HepG2 (cell line): ENCODE results near the gene DAGLB. TPM values are rescaled to one million over a fixed set of nuclear protein-coding genes. Genes with fewer than 3 reads are reported as not detected.

Experiments
- CEBPB ChIP-seq: IDR thresholded peaks from 2 replicates; pipeline ENCODE4 v1.6.1; 2011; ENCODE audit warnings: low read depth, low read length, improper control_type of control experiment, borderline replicate concordance
- ELF4 ChIP-seq: sonication (generic); formaldehyde crosslinking; IDR thresholded peaks from 2 replicates; pipeline ENCODE4 v1.5.0; 2020; ENCODE audit warnings: missing genetic modification reagents, mild to moderate bottlenecking, moderate library complexity, borderline replicate concordance
- HNF4G ChIP-seq, 2 experiments: sonication (generic) in 1 of 2; formaldehyde crosslinking in 1 of 2; IDR thresholded peaks; 2 replicates each; pipeline versions ENCODE4 v1.4.0 to v1.6.1; 2011 to 2020; ENCODE audit warnings: borderline replicate concordance in 2 of 2, low read depth in 2 of 2, mild to moderate bottlenecking in 2 of 2, low read length in 1 of 2, missing genetic modification reagents in 1 of 2, moderate library complexity in 1 of 2
- KAT2B ChIP-seq: fragments of 150-350 bp; IDR thresholded peaks from 2 replicates; pipeline ENCODE4 v1.6.1; 2014; ENCODE audit warnings: low read depth, low read length, borderline replicate concordance
- POLR2A ChIP-seq, 2 experiments: IDR thresholded peaks; 2 replicates each; pipeline ENCODE4 v1.6.1; 2011; ENCODE audit warnings: low read depth in 2 of 2, low read length in 2 of 2, mild to moderate bottlenecking in 1 of 2, moderate library complexity in 1 of 2; ENCODE audit not compliant: insufficient read depth in 1 of 2
- RFXAP ChIP-seq: sonication (generic); formaldehyde crosslinking; IDR thresholded peaks from 2 replicates; pipeline ENCODE4 v1.4.0; 2020; ENCODE audit warnings: missing genetic modification reagents, borderline replicate concordance
- SIN3A ChIP-seq: IDR thresholded peaks from 2 replicates; pipeline ENCODE4 v1.6.1; 2011; ENCODE audit warnings: low read depth, mild to moderate bottlenecking, control low read depth, low read length, borderline replicate concordance
- ZFP36L1 ChIP-seq: sonication (generic); formaldehyde crosslinking; IDR thresholded peaks from 2 replicates; pipeline ENCODE4 v1.8.0; 2022; ENCODE audit warnings: mild to moderate bottlenecking, missing genetic modification reagents, moderate library complexity
- ZNF138 ChIP-seq: sonication (generic); formaldehyde crosslinking; IDR thresholded peaks from 2 replicates; pipeline ENCODE4 v1.5.0; 2020; ENCODE audit warnings: mild to moderate bottlenecking, low read depth, missing genetic modification reagents
- ZNF337 ChIP-seq: sonication (generic); formaldehyde crosslinking; IDR thresholded peaks from 2 replicates; pipeline ENCODE4 v1.5.1; 2020; ENCODE audit warnings: missing genetic modification reagents, low read depth, mild to moderate bottlenecking, borderline replicate concordance
- ZNF788 ChIP-seq: sonication (generic); formaldehyde crosslinking; IDR thresholded peaks from 2 replicates; pipeline ENCODE4 v1.5.0; 2020; ENCODE audit warnings: mild to moderate bottlenecking, missing genetic modification reagents, borderline replicate concordance
- polyA plus RNA-seq, 8 experiments: library from polyadenylated mRNA; depleted of rRNA in 3 of 8; stranded (reverse) in 7 of 8; unstranded in 1 of 8; fragments of >200 nt; fragmentation: Illumina TruSeq in 4 of 8; extraction: Trizol in 4 of 8; gene quantifications; 2 replicates each; pipeline versions ENCODE4 v1.2.1 to v1.2.3, GENCODE V29; 2011 to 2016; ENCODE audit warnings: low read depth in 4 of 8, missing spikeins in 1 of 8, mixed read lengths in 1 of 8; ENCODE audit not compliant: insufficient read depth in 1 of 8
- total RNA-seq, 5 experiments: library from RNA; depleted of rRNA; stranded (reverse); fragments of >200 nt; fragmentation: Illumina TruSeq; extraction: Trizol; gene quantifications; 2 replicates each; pipeline ENCODE4 v1.2.3, GENCODE V29; 2016; ENCODE audit warnings: low read depth in 1 of 5
- TF ChIP-seq, protein P1 (sequence below): IDR thresholded peaks from 2 replicates; pipeline ENCODE4 v1.6.1; 2016; ENCODE audit warnings: low read depth, missing genetic modification reagents, missing compliant biosample characterization
- TF ChIP-seq, protein P2 (sequence below): sonication (generic); formaldehyde crosslinking; IDR thresholded peaks from 2 replicates; pipeline ENCODE4 v1.4.0; 2020; ENCODE audit warnings: missing genetic modification reagents
- TF ChIP-seq, protein P3 (sequence below): sonication (generic); formaldehyde crosslinking; IDR thresholded peaks from 2 replicates; pipeline ENCODE4 v1.5.1; 2020; ENCODE audit warnings: mild to moderate bottlenecking, missing genetic modification reagents, moderate library complexity

The DAGLB gene
- total and polyA plus RNA-seq, 2 of the 13 experiments (the other 11 are each of a cell fraction or from before 2014, with no cell fraction given), result 7.9 to 9.8 TPM

DNA sequence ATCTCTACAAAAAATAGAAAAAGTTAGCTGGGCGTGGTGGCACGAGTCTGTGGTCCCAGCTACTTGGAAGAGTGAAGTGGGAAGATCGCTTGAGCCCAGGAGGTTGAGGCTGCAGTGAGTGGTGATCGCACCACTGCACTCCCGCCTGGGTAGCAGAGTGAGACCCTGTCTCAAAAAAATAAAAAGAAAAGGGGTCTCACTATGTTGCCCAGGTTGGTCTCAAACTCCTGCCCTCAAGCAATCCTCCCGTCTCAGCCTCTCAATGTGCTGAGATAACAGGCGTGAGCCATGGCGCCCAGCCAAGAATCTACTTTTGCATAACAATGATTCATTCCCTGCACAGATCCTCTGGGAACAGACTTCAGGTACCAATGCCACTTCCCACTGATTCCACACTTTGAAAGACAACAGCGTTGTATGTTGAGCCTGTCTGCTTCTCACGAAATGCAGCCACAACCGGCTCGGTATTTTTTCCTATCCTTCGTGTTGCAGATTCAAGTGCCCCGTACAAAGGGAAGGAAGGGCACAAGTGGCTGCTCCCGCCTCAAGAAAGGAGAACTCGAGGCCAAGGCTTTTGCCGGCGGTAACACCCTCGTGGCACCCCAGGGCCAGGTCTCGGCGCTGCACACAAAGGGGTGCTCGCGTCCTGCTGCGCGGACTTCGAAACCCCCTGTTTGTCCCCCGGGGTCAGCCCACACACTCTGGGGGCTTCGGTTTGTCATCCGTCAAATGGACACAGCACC is 745 bp downstream of the DAGLB start (continued):
- TF ChIP-seq HNF4G (IDR thresholded peaks at IDR 0.05; ENCODE audit: borderline replicate concordance, low read depth, low read length), result no peak
- no peak for TF ChIP-seq HNF4G (CRISPR knock-in tag; IDR thresholded peaks at IDR 0.05; ENCODE audit: borderline replicate concordance, low read depth)
- TF ChIP-seq RFXAP, result no peak
- TF ChIP-seq, protein P1, sequence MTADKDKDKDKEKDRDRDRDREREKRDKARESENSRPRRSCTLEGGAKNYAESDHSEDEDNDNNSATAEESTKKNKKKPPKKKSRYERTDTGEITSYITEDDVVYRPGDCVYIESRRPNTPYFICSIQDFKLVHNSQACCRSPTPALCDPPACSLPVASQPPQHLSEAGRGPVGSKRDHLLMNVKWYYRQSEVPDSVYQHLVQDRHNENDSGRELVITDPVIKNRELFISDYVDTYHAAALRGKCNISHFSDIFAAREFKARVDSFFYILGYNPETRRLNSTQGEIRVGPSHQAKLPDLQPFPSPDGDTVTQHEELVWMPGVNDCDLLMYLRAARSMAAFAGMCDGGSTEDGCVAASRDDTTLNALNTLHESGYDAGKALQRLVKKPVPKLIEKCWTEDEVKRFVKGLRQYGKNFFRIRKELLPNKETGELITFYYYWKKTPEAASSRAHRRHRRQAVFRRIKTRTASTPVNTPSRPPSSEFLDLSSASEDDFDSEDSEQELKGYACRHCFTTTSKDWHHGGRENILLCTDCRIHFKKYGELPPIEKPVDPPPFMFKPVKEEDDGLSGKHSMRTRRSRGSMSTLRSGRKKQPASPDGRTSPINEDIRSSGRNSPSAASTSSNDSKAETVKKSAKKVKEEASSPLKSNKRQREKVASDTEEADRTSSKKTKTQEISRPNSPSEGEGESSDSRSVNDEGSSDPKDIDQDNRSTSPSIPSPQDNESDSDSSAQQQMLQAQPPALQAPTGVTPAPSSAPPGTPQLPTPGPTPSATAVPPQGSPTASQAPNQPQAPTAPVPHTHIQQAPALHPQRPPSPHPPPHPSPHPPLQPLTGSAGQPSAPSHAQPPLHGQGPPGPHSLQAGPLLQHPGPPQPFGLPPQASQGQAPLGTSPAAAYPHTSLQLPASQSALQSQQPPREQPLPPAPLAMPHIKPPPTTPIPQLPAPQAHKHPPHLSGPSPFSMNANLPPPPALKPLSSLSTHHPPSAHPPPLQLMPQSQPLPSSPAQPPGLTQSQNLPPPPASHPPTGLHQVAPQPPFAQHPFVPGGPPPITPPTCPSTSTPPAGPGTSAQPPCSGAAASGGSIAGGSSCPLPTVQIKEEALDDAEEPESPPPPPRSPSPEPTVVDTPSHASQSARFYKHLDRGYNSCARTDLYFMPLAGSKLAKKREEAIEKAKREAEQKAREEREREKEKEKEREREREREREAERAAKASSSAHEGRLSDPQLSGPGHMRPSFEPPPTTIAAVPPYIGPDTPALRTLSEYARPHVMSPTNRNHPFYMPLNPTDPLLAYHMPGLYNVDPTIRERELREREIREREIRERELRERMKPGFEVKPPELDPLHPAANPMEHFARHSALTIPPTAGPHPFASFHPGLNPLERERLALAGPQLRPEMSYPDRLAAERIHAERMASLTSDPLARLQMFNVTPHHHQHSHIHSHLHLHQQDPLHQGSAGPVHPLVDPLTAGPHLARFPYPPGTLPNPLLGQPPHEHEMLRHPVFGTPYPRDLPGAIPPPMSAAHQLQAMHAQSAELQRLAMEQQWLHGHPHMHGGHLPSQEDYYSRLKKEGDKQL (CRISPR knock-in tag), result no peak
- TF ChIP-seq KAT2B, result no peak
- TF ChIP-seq, protein P2, sequence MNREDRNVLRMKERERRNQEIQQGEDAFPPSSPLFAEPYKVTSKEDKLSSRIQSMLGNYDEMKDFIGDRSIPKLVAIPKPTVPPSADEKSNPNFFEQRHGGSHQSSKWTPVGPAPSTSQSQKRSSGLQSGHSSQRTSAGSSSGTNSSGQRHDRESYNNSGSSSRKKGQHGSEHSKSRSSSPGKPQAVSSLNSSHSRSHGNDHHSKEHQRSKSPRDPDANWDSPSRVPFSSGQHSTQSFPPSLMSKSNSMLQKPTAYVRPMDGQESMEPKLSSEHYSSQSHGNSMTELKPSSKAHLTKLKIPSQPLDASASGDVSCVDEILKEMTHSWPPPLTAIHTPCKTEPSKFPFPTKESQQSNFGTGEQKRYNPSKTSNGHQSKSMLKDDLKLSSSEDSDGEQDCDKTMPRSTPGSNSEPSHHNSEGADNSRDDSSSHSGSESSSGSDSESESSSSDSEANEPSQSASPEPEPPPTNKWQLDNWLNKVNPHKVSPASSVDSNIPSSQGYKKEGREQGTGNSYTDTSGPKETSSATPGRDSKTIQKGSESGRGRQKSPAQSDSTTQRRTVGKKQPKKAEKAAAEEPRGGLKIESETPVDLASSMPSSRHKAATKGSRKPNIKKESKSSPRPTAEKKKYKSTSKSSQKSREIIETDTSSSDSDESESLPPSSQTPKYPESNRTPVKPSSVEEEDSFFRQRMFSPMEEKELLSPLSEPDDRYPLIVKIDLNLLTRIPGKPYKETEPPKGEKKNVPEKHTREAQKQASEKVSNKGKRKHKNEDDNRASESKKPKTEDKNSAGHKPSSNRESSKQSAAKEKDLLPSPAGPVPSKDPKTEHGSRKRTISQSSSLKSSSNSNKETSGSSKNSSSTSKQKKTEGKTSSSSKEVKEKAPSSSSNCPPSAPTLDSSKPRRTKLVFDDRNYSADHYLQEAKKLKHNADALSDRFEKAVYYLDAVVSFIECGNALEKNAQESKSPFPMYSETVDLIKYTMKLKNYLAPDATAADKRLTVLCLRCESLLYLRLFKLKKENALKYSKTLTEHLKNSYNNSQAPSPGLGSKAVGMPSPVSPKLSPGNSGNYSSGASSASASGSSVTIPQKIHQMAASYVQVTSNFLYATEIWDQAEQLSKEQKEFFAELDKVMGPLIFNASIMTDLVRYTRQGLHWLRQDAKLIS (CRISPR knock-in tag), result no peak
- TF ChIP-seq, protein P3, sequence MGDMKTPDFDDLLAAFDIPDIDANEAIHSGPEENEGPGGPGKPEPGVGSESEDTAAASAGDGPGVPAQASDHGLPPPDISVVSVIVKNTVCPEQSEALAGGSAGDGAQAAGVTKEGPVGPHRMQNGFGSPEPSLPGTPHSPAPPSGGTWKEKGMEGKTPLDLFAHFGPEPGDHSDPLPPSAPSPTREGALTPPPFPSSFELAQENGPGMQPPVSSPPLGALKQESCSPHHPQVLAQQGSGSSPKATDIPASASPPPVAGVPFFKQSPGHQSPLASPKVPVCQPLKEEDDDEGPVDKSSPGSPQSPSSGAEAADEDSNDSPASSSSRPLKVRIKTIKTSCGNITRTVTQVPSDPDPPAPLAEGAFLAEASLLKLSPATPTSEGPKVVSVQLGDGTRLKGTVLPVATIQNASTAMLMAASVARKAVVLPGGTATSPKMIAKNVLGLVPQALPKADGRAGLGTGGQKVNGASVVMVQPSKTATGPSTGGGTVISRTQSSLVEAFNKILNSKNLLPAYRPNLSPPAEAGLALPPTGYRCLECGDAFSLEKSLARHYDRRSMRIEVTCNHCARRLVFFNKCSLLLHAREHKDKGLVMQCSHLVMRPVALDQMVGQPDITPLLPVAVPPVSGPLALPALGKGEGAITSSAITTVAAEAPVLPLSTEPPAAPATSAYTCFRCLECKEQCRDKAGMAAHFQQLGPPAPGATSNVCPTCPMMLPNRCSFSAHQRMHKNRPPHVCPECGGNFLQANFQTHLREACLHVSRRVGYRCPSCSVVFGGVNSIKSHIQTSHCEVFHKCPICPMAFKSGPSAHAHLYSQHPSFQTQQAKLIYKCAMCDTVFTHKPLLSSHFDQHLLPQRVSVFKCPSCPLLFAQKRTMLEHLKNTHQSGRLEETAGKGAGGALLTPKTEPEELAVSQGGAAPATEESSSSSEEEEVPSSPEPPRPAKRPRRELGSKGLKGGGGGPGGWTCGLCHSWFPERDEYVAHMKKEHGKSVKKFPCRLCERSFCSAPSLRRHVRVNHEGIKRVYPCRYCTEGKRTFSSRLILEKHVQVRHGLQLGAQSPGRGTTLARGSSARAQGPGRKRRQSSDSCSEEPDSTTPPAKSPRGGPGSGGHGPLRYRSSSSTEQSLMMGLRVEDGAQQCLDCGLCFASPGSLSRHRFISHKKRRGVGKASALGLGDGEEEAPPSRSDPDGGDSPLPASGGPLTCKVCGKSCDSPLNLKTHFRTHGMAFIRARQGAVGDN (CRISPR knock-in tag), result 0 out of 2 replicates have a peak, but pooled peaks have one; percentile 54
- no peak for TF ChIP-seq ZNF337 (CRISPR knock-in tag)
- TF ChIP-seq POLR2A (IDR thresholded peaks at IDR 0.05; ENCODE audit: insufficient read depth in 1 of 2, low read depth in 2 of 2, low read length in 2 of 2), result peak in 1 of 2 experiments; percentile 44; a peak in 1 of 4 replicates
- TF ChIP-seq ZFP36L1 (CRISPR knock-in tag), result peak; percentile 19; the same call in 1 of the 2 replicates
- TF ChIP-seq CEBPB, result no peak
- no peak for TF ChIP-seq SIN3A
- TF ChIP-seq ELF4 (CRISPR knock-in tag), result no peak
- TF ChIP-seq ZNF788, result no peak
- no peak for TF ChIP-seq ZNF138 (CRISPR knock-in tag)
